ENCODE data around the gene ACP7.

GRCh38 chr19:39046037-39046821 lies 37.9 kb upstream of the ACP7 start:
- TF ChIP-seq, protein P1, sequence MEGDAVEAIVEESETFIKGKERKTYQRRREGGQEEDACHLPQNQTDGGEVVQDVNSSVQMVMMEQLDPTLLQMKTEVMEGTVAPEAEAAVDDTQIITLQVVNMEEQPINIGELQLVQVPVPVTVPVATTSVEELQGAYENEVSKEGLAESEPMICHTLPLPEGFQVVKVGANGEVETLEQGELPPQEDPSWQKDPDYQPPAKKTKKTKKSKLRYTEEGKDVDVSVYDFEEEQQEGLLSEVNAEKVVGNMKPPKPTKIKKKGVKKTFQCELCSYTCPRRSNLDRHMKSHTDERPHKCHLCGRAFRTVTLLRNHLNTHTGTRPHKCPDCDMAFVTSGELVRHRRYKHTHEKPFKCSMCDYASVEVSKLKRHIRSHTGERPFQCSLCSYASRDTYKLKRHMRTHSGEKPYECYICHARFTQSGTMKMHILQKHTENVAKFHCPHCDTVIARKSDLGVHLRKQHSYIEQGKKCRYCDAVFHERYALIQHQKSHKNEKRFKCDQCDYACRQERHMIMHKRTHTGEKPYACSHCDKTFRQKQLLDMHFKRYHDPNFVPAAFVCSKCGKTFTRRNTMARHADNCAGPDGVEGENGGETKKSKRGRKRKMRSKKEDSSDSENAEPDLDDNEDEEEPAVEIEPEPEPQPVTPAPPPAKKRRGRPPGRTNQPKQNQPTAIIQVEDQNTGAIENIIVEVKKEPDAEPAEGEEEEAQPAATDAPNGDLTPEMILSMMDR (conservative IDR thresholded peaks at IDR 0.05; ENCODE audit: low read depth, low read length) = no peak
- TF ChIP-seq POLR2A (IDR thresholded peaks at IDR 0.05; ENCODE audit: low read depth, low read length) (no peak), MXI1 (IDR thresholded peaks at IDR 0.05; ENCODE audit: borderline replicate concordance, low read depth, low read length) (no peak), RFX5 (IDR thresholded peaks at IDR 0.05; ENCODE audit: low read depth, low read length) (no peak)
- TF ChIP-seq, protein P2, sequence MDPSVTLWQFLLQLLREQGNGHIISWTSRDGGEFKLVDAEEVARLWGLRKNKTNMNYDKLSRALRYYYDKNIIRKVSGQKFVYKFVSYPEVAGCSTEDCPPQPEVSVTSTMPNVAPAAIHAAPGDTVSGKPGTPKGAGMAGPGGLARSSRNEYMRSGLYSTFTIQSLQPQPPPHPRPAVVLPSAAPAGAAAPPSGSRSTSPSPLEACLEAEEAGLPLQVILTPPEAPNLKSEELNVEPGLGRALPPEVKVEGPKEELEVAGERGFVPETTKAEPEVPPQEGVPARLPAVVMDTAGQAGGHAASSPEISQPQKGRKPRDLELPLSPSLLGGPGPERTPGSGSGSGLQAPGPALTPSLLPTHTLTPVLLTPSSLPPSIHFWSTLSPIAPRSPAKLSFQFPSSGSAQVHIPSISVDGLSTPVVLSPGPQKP (IDR thresholded peaks at IDR 0.05; ENCODE audit: borderline replicate concordance, low read depth, low read length) = no peak
